NK-92 treated with Interleukin-12 subunit alpha and Interleukin-12 subunit beta, amount 100 ng/mL, for 24 hours (cell line): ENCODE measurements around the gene AGA.

ENCODE experiments used
- DNase-seq: peaks from one replicate; lab custom pipeline; 2025; lab: John Stamatoyannopoulos, UW

AGA gene

DNA sequence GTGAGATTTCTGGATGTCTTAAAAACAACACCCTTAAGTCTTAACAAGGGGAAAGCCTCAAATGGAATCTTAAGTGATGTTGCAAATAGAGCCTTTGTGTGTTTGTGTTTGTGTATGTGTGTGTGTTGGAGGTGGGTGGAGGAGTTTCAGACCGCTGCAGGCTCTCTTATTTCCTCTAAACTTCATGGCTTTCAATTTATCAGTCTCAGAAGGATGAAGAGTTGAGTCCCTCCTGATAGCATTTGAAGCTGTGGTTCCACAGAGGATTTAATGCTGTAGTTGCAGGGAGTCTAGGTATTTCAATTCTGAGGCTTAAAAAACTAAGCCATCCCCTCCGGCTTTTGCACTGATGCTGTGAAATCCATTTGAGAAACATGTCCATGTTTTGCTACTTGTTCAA, 4.3 kb upstream of the AGA start:
- no peak for DNase-seq

GRCh38 chr4:177444911-177445736, 2.9 kb upstream of the AGA start:
- no peak for DNase-seq

- DNase-seq = no peak
Observed at GRCh38 chr4:177441061-177441802, 1.0 kb downstream of the AGA start.

DNA sequence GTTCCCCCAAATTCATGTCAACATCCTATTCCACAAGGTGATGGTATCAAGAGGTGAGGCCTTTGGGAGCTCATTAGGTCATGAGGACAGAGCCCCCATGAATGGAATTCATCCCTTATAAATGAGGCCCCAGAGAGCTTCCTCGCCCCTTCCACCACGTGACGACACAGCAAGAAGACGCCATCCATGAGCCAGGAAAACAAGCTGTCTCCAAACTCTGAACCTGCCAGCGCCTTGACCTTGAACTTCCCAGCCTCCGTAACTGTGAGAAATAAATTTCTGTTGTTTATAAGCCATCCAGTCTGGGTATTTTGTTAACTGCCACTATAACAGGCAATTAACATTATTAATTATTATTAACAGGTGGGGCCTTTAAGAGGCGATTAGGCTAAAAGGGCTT, 5.8 kb downstream of the AGA start:
- no peak for DNase-seq

DNA sequence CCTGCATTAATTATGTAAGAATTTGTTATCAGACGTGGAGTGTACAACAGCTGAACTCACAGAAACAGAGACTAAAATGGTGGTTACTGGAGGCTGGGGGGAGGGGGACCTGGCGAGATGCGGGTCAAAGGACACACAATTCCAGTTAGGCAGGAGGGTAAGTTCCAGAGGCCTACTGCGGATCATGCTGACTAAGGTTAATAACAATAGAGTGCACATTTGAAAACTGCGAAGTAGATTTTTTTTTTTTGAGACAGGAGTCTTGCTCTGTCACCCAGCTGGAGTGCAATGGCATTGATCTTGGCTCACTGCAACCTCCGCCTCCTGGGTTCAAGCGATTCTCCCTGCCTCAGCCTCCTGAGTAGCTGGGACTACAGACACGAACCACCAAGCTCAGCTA, 7.6 kb downstream of the AGA start:
- DNase-seq = no peak

DNA sequence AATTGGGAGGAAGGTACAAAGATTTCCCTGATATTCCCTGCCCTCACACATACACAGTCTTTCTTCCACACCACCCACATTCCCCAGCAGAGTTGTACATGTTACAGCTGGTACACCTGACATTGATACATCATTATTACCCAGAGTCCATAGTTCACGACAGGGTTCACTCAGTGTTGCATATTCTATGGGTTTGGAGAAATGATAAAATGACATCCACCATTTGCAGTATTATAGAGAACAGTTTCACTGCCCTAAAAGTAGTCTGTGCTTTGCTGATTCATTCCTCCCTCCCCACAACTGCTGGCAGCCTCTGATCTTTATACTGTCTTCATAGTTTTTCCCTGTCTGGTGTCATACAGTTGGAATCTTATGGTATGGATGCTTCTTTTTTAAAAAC, 15.0 kb downstream of the AGA start:
- no peak for DNase-seq

DNA sequence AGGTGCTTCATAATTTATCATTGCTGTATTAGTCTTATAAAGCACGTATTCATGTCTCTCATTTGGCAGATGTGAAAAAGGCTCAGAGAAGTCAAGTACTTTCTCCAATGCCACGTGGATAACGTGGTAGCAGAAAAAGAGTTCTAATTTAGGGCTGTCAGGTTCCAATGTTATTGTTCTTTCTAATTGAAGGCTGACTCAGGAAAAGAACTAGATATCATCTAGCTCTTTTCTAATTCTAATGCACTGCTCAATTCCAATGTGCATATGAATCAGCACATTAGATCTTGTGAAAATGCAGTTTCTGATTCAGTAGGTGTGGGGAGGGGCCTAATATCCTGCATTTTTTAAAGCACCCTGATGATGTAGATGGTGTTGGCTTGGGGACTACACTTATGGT, 22.8 kb downstream of the AGA start:
- no peak for DNase-seq

GRCh38 chr4:177413656-177414055, 28.6 kb downstream of the AGA start:
- DNase-seq = no peak

GRCh38 chr4:177413076-177413475, 29.2 kb downstream of the AGA start:
- DNase-seq = no peak

GRCh38 chr4:177411996-177412395, 30.2 kb downstream of the AGA start:
- no peak for DNase-seq

DNA sequence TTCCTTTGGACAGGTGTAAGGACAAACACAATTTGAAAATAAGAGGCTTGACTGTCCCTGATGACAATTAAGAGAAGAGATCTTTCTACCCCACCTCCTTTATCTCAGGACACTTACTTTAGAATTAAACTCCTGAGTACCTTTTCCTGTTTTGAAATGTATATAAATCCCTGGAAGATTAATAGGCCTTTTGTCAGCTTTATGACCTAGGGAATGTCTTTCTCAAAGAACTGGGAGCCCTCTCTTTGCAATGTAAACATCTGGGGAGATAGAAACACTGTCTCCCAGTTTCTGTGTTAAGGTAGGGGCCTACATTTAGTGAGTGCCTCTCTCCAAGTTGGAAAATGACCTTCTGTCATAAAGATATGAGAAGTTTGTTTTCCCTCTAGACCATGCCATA, 31.7 kb downstream of the AGA start:
- no peak for DNase-seq

DNA sequence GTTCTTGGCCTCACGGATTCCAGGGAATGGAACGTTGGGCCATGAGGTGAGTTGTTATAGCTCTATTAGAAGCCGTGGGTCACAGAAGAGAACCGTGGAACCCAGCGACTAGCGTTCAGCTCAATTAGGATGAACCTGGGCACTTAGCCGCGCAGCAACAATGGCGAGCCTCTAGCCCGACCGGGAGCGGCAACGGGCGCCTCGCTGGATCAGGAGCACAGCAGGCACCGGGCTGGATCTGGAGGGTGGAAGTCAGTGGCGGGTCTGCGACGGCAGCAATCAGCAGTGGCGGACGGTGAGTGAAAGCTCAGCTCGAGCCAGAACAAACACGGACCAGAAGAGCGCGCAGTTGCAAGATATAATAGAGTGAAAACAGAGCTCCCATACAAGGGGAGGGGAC, 34.2 kb downstream of the AGA start:
- no peak for DNase-seq

DNA sequence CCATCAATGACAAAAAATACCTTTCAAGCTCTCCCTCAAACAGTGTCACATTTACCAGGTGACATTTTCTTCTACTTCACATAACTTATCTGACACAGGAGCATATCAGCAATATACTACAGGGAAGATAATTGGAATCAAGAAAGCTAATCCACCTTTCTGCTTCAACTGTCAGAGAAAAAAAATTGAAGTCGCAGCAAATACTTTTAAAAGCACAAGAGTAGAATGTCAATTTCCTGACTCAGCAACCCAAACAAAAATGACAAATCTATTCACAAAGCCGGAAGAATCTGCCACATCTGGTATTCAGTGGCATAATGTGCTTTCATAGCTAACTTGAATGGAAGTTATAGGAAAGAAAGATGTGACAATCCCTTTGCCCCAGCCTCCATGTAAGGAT, 36.7 kb downstream of the AGA start:
- no peak for DNase-seq

DNA sequence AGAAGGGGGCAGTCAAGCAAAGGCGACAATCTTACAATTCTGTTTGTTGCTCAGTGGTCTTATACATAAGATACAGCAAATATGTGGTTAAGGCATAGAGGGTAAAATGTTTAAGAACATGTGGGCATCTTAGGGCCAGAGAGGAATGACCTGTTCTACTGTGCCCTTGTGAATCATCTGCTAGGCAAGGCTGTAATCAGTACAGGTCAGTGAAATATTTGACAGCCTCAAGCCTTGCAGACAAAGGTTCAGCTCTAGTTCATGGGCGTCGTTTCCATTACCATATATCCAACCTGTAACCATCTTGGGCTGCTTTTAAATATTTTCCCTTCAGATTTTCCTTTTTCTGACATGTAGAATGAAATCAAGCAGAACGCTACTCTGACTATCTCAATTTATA, 37.3 kb downstream of the AGA start:
- DNase-seq = no peak

DNA sequence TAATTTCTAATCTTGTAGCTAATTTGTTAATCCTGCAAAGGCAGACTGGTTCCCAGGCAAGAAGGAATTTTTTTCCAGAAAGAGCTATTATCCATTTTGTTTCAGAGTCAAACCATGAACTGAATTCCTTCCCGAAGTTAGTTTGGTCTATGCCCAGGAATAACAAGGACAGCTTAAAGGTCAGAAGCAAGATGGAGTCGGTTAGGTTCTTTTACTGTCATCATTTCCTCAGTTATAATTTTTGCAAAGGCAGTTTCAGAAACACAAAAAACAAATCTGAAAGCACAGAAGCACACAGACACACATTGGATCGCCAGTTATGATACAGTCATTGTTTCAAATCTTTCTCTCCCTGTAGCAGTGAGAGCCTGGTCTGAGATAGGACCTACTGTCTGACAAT, 37.9 kb downstream of the AGA start:
- no peak for DNase-seq

GRCh38 chr4:177403746-177404145, 38.5 kb downstream of the AGA start:
- DNase-seq = no peak

- DNase-seq = no peak
Observed at GRCh38 chr4:177401658-177402273, 40.5 kb downstream of the AGA start.

DNA sequence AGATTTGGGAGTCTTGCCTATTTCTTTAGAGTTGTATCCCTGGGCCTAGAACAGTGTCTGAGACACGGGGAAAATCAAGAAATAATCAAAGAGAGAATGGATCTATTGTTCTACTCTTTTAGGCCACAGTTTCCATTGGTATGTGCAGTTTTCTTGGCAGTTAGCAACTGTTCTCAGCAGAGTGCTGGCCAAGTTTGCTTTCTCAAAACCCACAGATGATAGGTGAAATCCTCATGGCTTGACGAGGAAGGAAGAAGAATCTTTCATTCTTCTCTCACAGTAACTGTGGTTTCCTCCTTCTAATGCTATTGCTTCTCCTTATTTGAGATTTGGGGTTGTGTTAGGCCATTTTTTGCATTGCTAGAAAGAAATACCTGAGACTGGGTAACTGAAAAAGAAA, 42.2 kb downstream of the AGA start:
- DNase-seq = no peak

DNA sequence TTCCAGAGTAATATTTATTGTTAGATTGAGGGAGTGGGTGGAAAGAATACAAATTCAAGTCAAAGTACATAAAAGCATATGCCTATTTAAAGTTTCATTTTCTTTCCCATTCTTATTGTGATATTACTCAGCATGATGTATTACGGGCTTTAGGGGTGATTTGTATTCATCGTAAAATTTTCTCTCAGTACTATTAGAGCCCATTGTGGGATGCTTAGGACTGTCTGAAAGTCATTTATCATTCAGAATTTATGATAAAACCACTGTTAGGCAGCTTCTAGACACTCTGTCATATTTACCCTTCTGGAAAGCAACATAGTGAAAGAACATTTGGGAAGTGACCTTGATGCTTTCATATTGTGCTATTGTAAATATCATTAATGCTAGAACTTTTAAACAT, 45.9 kb downstream of the AGA start:
- DNase-seq = no peak

DNA sequence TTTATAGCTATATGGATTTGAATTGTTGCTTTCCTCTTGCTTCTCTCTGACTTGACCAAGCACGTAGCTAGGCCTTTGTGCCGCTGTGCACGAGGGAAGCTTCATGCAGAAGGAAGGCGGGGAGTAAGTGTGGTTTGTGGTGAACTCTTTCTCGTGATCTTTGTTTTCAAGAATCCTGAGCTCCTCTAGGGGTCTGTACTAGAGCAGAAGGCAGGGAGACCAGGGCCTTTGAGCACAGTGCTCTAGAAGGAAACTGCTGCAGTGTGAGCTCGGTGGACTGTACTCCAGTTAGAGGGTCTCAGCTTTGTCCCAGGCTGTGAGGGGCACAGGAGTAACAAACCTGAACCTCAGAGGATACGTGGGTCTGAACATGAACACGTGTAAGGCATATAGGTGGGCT, 49.0 kb downstream of the AGA start:
- DNase-seq = no peak

DNA sequence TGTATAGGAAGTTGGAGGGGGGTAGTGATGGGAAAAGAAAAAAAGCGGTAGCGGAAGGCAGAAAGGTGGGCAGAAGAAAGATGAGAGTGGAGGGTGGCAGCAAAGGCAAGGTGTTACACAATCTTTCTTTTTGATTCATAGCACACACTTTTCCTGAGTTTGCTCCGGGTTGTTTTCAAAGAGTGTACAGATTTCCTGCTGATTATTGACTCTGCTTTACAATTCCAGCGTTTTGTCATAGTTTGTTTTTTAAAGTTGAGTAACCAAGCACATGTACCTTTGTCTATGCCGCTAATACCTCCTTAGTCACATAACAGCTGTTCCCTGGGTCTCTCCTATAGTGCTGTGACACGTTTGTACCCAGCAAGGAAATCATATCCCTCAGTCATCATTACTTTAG, 50.3 kb downstream of the AGA start:
- DNase-seq = no peak

DNA sequence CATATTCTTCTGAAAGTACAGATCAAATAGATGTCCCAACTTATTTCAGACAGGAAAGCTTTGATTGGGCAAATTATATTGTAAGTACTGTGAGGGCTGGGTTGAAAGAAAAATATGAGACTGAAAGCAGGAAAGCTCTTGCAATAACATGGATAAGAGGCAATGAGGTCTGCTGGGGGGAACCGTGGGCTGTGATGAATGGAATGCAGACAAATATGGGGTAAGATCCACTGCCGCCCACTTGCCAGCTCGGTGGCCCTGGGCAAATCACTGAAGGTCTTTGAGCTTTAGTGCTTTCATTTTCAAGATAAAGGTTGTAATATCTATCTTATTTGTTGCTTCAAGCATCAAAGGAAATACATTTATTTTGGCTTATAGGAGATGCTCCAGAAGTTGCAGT, 51.0 kb downstream of the AGA start:
- no peak for DNase-seq

GRCh38 chr4:177386278-177386815, 55.9 kb downstream of the AGA start:
- DNase-seq = no peak
